K562 (cell line): Measurements from ENCODE around the gene RNF34.

ENCODE experiments used
- CHD7 ChIP-seq: fragments of 200-600 bp; sonication (generic); IDR thresholded peaks from one replicate; pipeline ENCODE4 v1.6.1; 2012; ENCODE audit warnings: mild to moderate bottlenecking, low read depth, low read length, inconsistent platforms
- JUN ChIP-seq, 2 experiments: sonication (generic) in 1 of 2; formaldehyde crosslinking in 1 of 2; IDR thresholded peaks; 2 replicates each; pipeline versions ENCODE4 v1.6.1 to v1.8.0; 2012 to 2022; ENCODE audit warnings: borderline replicate concordance in 2 of 2, mild to moderate bottlenecking in 2 of 2, improper control_type of control experiment in 1 of 2, low read depth in 1 of 2, low read length in 1 of 2, missing genetic modification reagents in 1 of 2
- PCBP2 ChIP-seq: fragments of 200-400 bp; formaldehyde crosslinking; IDR thresholded peaks from 2 replicates; pipeline ENCODE4 v1.6.1; 2018; ENCODE audit warnings: low read length, low read depth, mild to moderate bottlenecking, moderate library complexity; ENCODE audit not compliant: poor library complexity, severe bottlenecking
- POLR2A ChIP-seq: fragments of 450-650 bp; conservative IDR thresholded peaks from 2 replicates; pipeline ENCODE4 v1.6.1; 2016
- RBBP5 ChIP-seq: fragments of 200-600 bp; sonication (generic); IDR thresholded peaks from 2 replicates; pipeline ENCODE4 v1.6.1; 2012; ENCODE audit warnings: borderline replicate concordance, mild to moderate bottlenecking, low read length, control low read depth, inconsistent platforms; ENCODE audit not compliant: insufficient read depth, poor library complexity, severe bottlenecking
- ZNF197 ChIP-seq: fragments of 200-800 bp; sonication (Bioruptor generic); IDR thresholded peaks from 2 replicates; pipeline ENCODE4 v1.6.1; 2016; ENCODE audit warnings: low read depth, missing genetic modification characterization, missing compliant biosample characterization
- ZNF224 ChIP-seq: sonication (generic); formaldehyde crosslinking; IDR thresholded peaks from 2 replicates; pipeline ENCODE4 v1.8.0; 2022; ENCODE audit warnings: mild to moderate bottlenecking, missing genetic modification reagents
- TF ChIP-seq, protein P1 (sequence below): fragments of 150-350 bp; conservative IDR thresholded peaks from 2 replicates; pipeline ENCODE4 v1.6.1; 2014; ENCODE audit warnings: low read length
- TF ChIP-seq, protein P2 (sequence below): fragments of 450-650 bp; IDR thresholded peaks from 2 replicates; pipeline ENCODE4 v1.7.1; 2018; ENCODE audit warnings: mild to moderate bottlenecking, low read depth; ENCODE audit not compliant: partially characterized antibody

- no peak for TF ChIP-seq ZNF224 (CRISPR knock-in tag)
- no peak for TF ChIP-seq PCBP2
- no peak for TF ChIP-seq ZNF197 (CRISPR knock-in tag)
- TF ChIP-seq, protein P1, sequence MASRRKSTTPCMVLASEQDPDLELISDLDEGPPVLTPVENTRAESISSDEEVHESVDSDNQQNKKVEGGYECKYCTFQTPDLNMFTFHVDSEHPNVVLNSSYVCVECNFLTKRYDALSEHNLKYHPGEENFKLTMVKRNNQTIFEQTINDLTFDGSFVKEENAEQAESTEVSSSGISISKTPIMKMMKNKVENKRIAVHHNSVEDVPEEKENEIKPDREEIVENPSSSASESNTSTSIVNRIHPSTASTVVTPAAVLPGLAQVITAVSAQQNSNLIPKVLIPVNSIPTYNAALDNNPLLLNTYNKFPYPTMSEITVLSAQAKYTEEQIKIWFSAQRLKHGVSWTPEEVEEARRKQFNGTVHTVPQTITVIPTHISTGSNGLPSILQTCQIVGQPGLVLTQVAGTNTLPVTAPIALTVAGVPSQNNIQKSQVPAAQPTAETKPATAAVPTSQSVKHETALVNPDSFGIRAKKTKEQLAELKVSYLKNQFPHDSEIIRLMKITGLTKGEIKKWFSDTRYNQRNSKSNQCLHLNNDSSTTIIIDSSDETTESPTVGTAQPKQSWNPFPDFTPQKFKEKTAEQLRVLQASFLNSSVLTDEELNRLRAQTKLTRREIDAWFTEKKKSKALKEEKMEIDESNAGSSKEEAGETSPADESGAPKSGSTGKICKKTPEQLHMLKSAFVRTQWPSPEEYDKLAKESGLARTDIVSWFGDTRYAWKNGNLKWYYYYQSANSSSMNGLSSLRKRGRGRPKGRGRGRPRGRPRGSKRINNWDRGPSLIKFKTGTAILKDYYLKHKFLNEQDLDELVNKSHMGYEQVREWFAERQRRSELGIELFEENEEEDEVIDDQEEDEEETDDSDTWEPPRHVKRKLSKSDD: no peak
- TF ChIP-seq, protein P2, sequence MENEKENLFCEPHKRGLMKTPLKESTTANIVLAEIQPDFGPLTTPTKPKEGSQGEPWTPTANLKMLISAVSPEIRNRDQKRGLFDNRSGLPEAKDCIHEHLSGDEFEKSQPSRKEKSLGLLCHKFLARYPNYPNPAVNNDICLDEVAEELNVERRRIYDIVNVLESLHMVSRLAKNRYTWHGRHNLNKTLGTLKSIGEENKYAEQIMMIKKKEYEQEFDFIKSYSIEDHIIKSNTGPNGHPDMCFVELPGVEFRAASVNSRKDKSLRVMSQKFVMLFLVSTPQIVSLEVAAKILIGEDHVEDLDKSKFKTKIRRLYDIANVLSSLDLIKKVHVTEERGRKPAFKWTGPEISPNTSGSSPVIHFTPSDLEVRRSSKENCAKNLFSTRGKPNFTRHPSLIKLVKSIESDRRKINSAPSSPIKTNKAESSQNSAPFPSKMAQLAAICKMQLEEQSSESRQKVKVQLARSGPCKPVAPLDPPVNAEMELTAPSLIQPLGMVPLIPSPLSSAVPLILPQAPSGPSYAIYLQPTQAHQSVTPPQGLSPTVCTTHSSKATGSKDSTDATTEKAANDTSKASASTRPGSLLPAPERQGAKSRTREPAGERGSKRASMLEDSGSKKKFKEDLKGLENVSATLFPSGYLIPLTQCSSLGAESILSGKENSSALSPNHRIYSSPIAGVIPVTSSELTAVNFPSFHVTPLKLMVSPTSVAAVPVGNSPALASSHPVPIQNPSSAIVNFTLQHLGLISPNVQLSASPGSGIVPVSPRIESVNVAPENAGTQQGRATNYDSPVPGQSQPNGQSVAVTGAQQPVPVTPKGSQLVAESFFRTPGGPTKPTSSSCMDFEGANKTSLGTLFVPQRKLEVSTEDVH: no peak
- no peak for TF ChIP-seq CHD7
- TF ChIP-seq JUN (IDR thresholded peaks at IDR 0.05; ENCODE audit: borderline replicate concordance, low read depth, low read length): no peak
- TF ChIP-seq JUN (CRISPR knock-in tag; IDR thresholded peaks at IDR 0.05; ENCODE audit: borderline replicate concordance): no peak
- no peak for TF ChIP-seq POLR2A
- TF ChIP-seq RBBP5: no peak
These were observed 44.1 kb upstream of the RNF34 start for GRCh38 chr12:121355818-121356217.
